SK-N-SH treated with all-trans-retinoic acid at 6 μM for 48 hours (cell line): ENCODE data around the gene EPN2.

Experiments used
- PPARA ChIP-seq: fragments of 250-450 bp; sonication (Bioruptor Pico); IDR thresholded peaks from 2 replicates; pipeline ENCODE4 v1.5.0; 2020; ENCODE audit warnings: mild to moderate bottlenecking, borderline replicate concordance
- ZFP30 ChIP-seq: fragments of 450-650 bp; formaldehyde crosslinking; IDR thresholded peaks from 2 replicates; pipeline ENCODE4 v1.5.0; 2022; ENCODE audit warnings: mild to moderate bottlenecking, moderate library complexity
- TF ChIP-seq, protein P1 (sequence below): fragments of 250-450 bp; sonication (Bioruptor Pico); IDR thresholded peaks from 2 replicates; pipeline ENCODE4 v1.8.0; 2021; ENCODE audit warnings: low read depth, mild to moderate bottlenecking, moderate library complexity, borderline replicate concordance

DNA sequence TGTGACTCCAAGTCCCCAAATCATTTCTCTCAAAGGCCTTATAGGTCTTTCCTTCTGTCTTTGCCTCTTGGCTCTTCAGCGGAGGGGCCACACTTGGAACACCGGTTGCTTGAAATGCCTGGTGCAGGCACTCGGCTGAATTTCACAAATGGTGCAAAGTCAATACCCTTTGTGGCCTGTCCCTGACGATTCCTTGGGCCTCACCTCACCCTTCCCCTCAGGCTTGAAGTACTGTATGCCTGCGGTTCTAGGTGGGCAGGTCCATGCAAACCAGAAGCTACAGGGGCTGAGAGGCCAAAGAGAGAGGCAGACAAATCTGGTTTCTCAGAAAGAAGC, 129.4 kb downstream of the EPN2 start:
- TF ChIP-seq ZFP30 (CRISPR knock-in tag) (no peak), PPARA (CRISPR knock-in tag) (no peak)
- TF ChIP-seq, protein P1, sequence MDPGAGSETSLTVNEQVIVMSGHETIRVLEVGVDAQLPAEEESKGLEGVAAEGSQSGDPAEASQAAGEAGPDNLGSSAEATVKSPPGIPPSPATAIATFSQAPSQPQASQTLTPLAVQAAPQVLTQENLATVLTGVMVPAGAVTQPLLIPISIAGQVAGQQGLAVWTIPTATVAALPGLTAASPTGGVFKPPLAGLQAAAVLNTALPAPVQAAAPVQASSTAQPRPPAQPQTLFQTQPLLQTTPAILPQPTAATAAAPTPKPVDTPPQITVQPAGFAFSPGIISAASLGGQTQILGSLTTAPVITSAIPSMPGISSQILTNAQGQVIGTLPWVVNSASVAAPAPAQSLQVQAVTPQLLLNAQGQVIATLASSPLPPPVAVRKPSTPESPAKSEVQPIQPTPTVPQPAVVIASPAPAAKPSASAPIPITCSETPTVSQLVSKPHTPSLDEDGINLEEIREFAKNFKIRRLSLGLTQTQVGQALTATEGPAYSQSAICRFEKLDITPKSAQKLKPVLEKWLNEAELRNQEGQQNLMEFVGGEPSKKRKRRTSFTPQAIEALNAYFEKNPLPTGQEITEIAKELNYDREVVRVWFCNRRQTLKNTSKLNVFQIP (CRISPR knock-in tag), result no peak
